HS-27A (cell line): ENCODE results near the gene IL19.
A peak's percentile ranks its signal among the peaks of the same experiment; 100 is the strongest.
"Not testable (repeated sequence)": the region's sequence is repeated elsewhere in the genome, so short reads cannot be mapped to it uniquely, and the experiment has no call there.

Experiments used
- DNase-seq: peaks from one replicate; pipeline ENCODE4 v3.0.0-alpha.2; 2012; ENCODE audit warnings: low read depth, missing footprints

IL19 gene

DNA sequence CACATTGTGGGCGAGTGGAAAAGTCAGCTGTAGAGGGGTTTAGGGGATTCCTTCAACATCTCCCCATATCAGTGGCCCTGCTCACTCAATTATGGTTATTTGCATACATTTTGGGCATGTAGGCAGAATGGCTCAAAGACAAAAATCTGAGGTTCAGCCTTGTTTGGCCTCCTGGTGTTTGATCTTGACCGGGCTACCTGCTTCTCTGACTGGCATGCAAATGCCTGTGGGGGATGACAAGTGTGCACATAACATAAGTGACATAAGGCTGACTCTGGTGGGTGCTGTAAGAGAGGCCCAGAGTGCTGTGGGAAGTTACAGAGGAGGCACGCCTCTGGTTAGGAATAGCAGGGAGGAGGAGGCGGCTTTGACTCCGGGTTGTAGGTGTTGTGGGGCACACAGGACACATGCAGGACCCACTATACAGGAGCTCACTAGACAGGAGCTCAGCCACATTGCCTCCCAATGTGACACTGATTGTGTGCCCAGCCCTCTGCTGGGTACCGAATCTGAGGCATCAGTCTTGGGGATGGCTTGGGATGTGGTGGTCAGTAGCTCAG lies 29.4 kb upstream of the IL19 start:
- no peak for DNase-seq

- DNase-seq = no peak
These were observed 27.7 kb upstream of the IL19 start for GRCh38 chr1:206742719-206743383.

DNA sequence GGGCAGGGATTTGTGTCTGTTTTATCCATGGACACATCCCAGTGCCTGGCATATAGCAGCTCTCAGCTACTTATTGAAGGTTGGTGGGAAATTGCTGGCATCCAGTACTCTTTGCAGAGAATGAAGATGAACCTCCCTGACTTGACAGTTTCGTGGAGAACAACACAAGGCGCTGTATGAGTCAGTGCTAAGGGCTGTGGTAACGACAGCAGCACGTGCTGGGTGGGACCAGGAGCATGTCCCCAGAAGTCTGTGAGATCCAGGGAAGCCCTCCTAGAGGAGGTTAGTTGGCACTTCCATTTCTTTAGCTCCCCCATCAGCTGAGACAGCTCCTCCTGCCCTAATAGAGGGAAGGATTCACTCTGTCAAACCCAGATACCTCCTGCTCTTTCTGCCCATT lies 25.9 kb upstream of the IL19 start:
- DNase-seq = no peak

- no peak for DNase-seq
These were observed 25.3 kb upstream of the IL19 start for GRCh38 chr1:206745301-206745700.

DNA sequence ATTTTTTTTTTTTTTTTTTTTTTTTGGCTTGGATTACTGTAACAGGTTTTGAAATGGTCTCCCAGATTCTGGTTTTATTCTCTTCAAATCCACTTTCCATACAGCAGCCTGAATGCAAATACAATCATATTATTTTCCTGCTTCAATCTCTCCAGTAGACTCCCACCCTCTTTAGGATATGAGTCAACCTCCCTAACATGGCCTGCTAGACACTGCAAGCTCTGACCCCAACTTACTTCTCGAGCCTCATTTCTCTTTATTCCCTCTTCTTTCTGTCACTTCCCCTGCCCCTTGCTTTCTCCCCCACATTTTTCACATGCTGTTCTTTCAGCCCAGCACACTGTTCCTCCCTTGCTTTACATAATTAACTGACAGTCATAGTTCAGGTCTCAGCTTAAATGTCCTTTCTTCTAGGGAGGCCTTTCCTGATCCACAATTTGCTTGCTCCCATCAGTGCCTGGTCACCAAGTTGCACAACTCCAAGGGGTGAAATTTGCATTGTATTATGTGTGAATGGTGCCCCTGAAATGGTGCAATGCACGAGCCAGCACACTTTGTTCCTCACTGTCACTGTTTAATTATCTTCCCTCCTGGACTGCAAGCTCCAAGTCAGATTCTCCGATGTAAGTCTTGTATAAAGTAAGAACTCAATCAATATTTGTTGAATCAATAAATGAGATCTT lies 22.1 kb upstream of the IL19 start:
- DNase-seq = no peak

DNA sequence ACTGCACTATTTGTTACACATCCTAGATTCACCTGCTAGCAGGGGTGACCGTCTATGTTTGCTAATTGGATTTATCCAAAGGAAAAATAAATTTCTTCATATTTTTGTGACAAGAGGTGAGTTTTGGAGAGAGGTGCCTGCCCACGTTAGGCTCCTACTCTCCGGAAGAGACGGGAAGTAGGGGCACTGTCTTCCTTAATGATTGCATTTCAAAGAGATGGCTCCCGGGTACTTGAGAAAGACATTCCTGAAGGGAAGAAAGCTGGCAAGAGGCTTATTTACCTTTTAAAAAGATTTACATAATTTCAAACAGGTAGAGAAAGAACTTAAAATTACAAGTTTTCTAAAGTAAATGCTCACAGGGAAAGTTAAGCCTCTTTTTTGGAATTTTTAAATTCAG lies 18.7 kb upstream of the IL19 start:
- DNase-seq = no peak

GRCh38 chr1:206752481-206752880 lies 18.1 kb upstream of the IL19 start:
- no peak for DNase-seq

GRCh38 chr1:206753141-206753540 lies 17.4 kb upstream of the IL19 start:
- DNase-seq = no peak

GRCh38 chr1:206754011-206754410 lies 16.6 kb upstream of the IL19 start:
- DNase-seq = no peak

DNA sequence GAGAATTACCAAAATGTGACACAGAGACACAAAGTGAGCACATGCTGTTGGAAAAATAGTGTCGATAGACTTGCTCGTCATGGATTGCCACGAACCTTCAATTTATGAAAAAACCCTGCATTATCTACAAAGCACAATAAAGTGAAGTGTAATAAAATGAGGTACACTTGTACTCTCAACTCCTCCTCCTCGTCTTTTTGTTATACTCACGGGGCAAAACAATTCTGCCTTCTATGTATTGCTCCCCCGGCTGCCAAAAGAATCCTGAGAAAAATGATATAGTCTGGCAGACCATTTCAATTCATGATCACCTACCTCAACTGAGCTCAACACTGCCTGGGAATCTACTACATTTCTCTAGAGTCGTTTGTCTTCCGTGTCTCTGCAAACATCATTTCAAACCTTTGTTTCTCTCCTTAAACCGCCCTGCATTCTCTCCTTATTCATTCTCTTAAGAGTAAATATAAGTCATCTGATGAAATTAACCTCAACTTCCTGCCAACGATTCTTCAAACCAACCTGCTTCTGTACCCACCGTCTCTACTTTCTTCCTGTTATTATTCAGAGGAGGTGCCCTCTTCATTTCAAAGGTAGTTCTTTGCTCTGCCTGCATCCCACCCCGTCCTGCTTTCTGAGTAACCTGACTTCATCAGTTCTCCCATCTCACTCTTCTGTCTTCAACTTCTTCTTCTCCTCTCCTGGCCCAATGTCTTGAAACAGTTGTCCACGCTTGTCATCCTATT lies 12.9 kb upstream of the IL19 start:
- no peak for DNase-seq

DNA sequence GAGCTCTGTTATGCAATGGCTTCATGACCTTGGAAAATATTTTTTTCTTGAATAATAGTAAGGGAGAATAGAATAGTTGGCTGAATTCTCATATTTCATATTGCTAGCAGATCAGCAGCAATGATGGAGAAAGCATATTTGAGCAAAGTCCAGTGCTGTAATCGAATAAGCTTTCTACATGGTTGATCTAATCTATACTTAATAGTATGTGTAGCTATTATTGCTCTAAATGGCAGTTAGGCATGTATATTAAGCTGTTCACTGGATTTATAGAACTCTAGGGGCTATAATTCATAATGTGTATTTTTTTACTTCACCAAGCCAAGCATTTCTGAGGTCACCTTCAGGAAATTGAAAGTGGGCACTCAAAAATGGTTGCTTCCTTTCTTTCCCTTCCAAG lies 10.0 kb upstream of the IL19 start:
- DNase-seq = no peak

DNA sequence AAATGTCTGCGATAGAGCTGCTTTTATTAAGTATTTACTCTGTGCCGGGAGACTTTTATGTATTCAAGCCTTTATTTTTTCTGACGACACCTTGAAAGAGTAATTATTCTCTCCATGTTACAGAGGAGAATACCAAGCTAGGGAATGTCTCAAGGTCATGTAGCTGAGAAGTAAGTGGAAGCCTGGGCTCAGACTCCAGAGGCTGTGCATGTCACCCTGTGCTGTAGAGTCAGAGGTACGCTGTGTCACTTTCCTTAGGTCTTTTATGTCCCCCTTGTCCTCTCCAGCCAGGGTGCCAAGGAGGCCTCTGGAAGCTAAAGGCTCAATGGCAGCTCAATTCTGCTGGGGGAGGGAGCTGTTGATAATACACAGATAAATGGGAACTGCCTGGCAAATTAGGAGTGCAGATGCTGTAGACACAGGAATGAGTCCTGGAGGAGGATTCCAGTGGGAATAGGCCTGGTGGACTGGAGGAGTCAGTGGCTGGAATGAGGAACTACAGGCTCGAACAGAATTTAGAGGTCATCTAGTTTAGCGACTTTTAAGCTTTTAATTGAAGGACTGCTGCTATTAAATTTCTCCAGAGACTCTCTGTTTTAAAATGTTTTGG lies 9.3 kb upstream of the IL19 start:
- no peak for DNase-seq

GRCh38 chr1:206762741-206763364 lies 7.7 kb upstream of the IL19 start:
- DNase-seq = not testable (repeated sequence)

- not testable (repeated sequence) for DNase-seq
These were observed 4.8 kb upstream of the IL19 start for GRCh38 chr1:206765771-206766170.

GRCh38 chr1:206766251-206766856 lies 4.2 kb upstream of the IL19 start:
- DNase-seq = peak; percentile 45

DNA sequence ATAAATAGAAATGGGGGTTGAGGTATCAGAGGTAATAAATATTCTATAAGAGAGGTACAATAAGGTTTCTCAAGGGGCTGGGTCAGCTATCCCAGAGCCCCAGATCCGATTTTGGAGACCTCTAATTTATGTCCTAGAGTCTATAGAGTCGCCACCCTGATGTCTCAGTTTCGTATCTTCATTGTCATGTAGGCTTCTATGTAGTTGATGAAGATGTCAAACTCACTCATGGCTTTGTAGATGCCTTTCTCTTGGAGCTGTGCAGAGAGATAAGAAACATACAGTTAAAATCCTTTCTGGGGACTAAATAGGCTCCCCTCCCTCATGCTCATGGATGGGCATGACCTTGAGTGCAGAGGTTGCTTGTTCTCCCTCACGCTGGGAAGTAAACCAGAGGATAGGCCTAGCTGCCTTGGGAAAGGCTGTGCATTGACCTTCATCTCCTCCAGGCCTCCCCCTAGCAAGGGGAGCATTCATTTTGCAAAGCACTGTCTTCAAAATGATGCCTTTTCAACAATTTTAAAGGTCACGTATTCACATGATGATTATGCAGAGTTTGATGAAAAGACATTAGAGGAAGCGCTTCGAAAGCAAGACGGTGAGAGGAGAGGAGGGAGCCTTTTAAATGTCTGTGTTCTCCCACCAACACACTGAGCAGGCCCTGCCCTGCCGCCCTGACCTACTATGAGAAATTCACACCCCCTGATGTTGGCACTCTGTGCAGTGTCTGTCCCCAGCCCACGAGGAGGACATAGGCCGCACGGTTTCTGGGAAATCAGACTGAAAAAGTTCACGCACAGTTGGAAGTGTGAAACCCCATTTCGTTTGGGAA lies 1.9 kb upstream of the IL19 start:
- DNase-seq = no peak

DNA sequence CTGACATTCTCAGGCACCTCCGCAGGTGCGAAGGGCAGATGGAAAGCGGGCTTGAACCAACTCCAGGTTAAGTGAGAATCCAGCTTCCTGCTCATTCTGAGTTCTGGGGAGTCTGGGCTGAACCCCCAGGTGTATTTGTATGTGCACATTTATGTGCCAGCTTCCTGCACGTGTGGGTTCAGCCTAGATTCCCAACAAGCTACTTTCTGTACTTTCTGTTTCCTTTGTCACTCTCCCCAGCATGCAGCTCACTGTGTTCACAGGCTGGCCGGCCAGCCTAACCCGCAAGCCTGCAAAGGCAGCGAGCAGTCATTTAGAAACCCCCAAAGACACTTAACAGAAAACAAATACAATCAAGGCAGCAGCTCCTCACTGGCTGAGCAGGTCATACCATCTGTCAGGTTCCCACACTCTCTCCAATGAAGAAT lies 1.3 kb upstream of the IL19 start:
- no peak for DNase-seq

GRCh38 chr1:206771338-206771692 lies 742 bp downstream of the IL19 start:
- no peak for DNase-seq

- DNase-seq = no peak
These were observed 1.8 kb downstream of the IL19 start, which contains the start of gene IL10 for GRCh38 chr1:206772243-206772937. Gene IL10, minus strand, starts transcription at chr1:206772494. Its CDS starts 59 bp downstream, at chr1:206772435.

GRCh38 chr1:206774093-206774492 lies 3.5 kb downstream of the IL19 start:
- DNase-seq = no peak
